Lung (tissue), 12 donors: ENCODE results near the gene VPS8. TPM values are rescaled to one million over a fixed set of nuclear protein-coding genes. Genes with fewer than 3 reads are reported as not detected.

Experiments
- ATAC-seq: fragments of 200-7000 bp; cut with Tn5 transposase; one replicate; pipeline ENCODE4 v1.9.1; 2020; ENCODE audit warnings: moderate number of reproducible peaks; ENCODE audit not compliant: insufficient read depth, low FRiP score
- DNase-seq, 3 donors: peaks; one replicate each; pipeline ENCODE4 v3.0.0-alpha.2; 2013 to 2017
- H3K27ac ChIP-seq, 2 donors: one replicate each; pipeline ENCODE4 v1.5.1; 2013; ENCODE audit warnings: mild to moderate bottlenecking in 2 of 2, moderate library complexity in 2 of 2, control low read depth in 1 of 2, inconsistent platforms in 1 of 2, low read depth in 1 of 2, low read length in 1 of 2
- H3K27me3 ChIP-seq, 3 donors: one replicate each; pipeline ENCODE4 v1.5.1; 2013; ENCODE audit warnings: low read length in 2 of 3; ENCODE audit not compliant: control insufficient read depth in 3 of 3, insufficient read depth in 3 of 3
- H3K36me3 ChIP-seq, 4 donors: one replicate each; pipeline ENCODE4 v1.5.1; 2013; ENCODE audit warnings: low read length in 4 of 4, mild to moderate bottlenecking in 1 of 4, moderate library complexity in 1 of 4; ENCODE audit not compliant: control insufficient read depth in 4 of 4, insufficient read depth in 4 of 4
- H3K4me1 ChIP-seq, 5 donors: one replicate each; pipeline ENCODE4 v1.5.1; 2013; ENCODE audit warnings: low read length in 5 of 5, mild to moderate bottlenecking in 2 of 5, moderate library complexity in 1 of 5; ENCODE audit not compliant: control insufficient read depth in 5 of 5, insufficient read depth in 5 of 5
- H3K4me3 ChIP-seq: one replicate; pipeline ENCODE4 v1.5.1; 2013; ENCODE audit warnings: mild to moderate bottlenecking, control low read depth, moderate library complexity
- H3K9ac ChIP-seq, 2 donors: one replicate each; pipeline ENCODE4 v1.5.1; 2013; ENCODE audit warnings: low read length in 2 of 2, control low read depth in 1 of 2; ENCODE audit not compliant: insufficient read depth in 1 of 2
- H3K9me3 ChIP-seq, 4 donors: one replicate each; pipeline ENCODE4 v1.5.1; 2013; ENCODE audit warnings: low read length in 3 of 4, mild to moderate bottlenecking in 1 of 4, moderate library complexity in 1 of 4; ENCODE audit not compliant: control insufficient read depth in 4 of 4, insufficient read depth in 3 of 4
- CTCF ChIP-seq: IDR thresholded peaks from 2 replicates; pipeline ENCODE4 v1.5.1; 2012; ENCODE audit warnings: mild to moderate bottlenecking; ENCODE audit errors: control extremely low read depth, extremely low read depth
- WGBS, 2 donors: extraction: QIAGEN DNeasy Blood & Tissue Kit; methylation state at CpG; one replicate each; pipeline ENCODE4 v1.1.7; 2013; 5-methylcytosine and 5-hydroxymethylcytosine counted together
- polyA plus RNA-seq, 2 donors: library from polyadenylated mRNA; stranded (reverse); fragments of 200-250 nt; gene quantifications; one replicate each; pipeline ENCODE4 v1.2.1, GENCODE V29; 2013
- total RNA-seq, 2 donors: library from RNA; depleted of rRNA in 1 of 2; stranded (reverse); fragments of >200 nt in 1 of 2; gene quantifications; one replicate each; pipeline ENCODE4 v1.2.1, GENCODE V29; 2014 to 2021
- donor health status: control.
- donor health status: control.
- donor health status: Bipolar disorder and iron deficiency.
- donor health status: healthy.
- donor health status: DM: yes; HTN: yes; CAD: no.

The VPS8 gene
- total and polyA plus RNA-seq, 4 donors: 13.9 to 184 (median 38.5) TPM

- Histone ChIP-seq H3K4me3 (no peak overlapping the region), H3K27ac (no peak overlapping the region), H3K9me3 (no peaks in the 10 kb centered on the region), H3K9ac (no peak overlapping the region), H3K4me1 (peaks cover 0 to 3% (median 0%) of the 10 kb centered on the region in 5 donors), H3K27me3 (no peaks in the 10 kb centered on the region), H3K36me3 (no peaks in the 10 kb centered on the region)
- no peak for ATAC-seq
- no peak for TF ChIP-seq CTCF
- peak in 2 of 3 donors; percentile 28 to 40 for DNase-seq
- WGBS, 2 donors: 78 to 89% methylated on average over 3 of the region's 3 CpGs
Observed at GRCh38 chr3:184798120-184798519, 13.8 kb upstream of the VPS8 start.

- DNase-seq (no peak), ATAC-seq (no peak)
- no peaks in the 10 kb centered on the region for H3K36me3 ChIP-seq
- no peaks in the 10 kb centered on the region for H3K9me3 ChIP-seq
- H3K4me3 ChIP-seq: no peak overlapping the region
- no peak overlapping the region for H3K27ac ChIP-seq
- H3K4me1 ChIP-seq: peaks cover 0 to 7% (median 0%) of the 10 kb centered on the region in 5 donors
- 79 to 90% methylated on average over 6 of the region's 6 CpGs for WGBS, 2 donors
- no peaks in the 10 kb centered on the region for H3K27me3 ChIP-seq
- no peak for TF ChIP-seq CTCF
- H3K9ac ChIP-seq: no peak overlapping the region
Observed at GRCh38 chr3:184800349-184800930, 11.5 kb upstream of the VPS8 start.

GRCh38 chr3:184801241-184801785 lies 10.7 kb upstream of the VPS8 start:
- H3K9ac ChIP-seq: no peak overlapping the region
- no peaks in the 10 kb centered on the region for H3K36me3 ChIP-seq
- no peaks in the 10 kb centered on the region for H3K27me3 ChIP-seq
- no peak overlapping the region for H3K27ac ChIP-seq
- H3K4me3 ChIP-seq: no peak overlapping the region
- no peak for TF ChIP-seq CTCF
- no peaks in the 10 kb centered on the region for H3K9me3 ChIP-seq
- DNase-seq (no peak), ATAC-seq (no peak)
- H3K4me1 ChIP-seq: peaks cover 0 to 8% (median 0%) of the 10 kb centered on the region in 5 donors
- WGBS, 2 donors: 63 to 74% methylated on average over 4 of the region's 4 CpGs
